Uterus (tissue), 4 donors: Measurements from ENCODE around the gene ERMARD. TPM values are rescaled to one million over a fixed set of nuclear protein-coding genes. Genes with fewer than 3 reads are reported as not detected.

ENCODE experiments used
- DNase-seq, 2 donors: peaks; one replicate each; pipeline ENCODE4 v3.0.0-alpha.2; 2019 to 2020
- H3K27ac ChIP-seq, 2 donors: fragments of 200-600 bp; sonication (generic); 1 replicate in 1 of 2; 2 replicates in 1 of 2; pipeline ENCODE4 v1.5.1; 2016 to 2018
- H3K27me3 ChIP-seq, 2 donors: fragments of 200-600 bp; sonication (generic); one replicate each; pipeline ENCODE4 v1.5.1; 2018 to 2019; ENCODE audit warnings: control low read depth in 1 of 2
- H3K36me3 ChIP-seq, 2 donors: fragments of 200-600 bp; sonication (generic); one replicate each; pipeline ENCODE4 v1.5.1; 2019; ENCODE audit warnings: control low read depth in 1 of 2
- H3K4me1 ChIP-seq, 2 donors: fragments of 200-600 bp; sonication (generic); one replicate each; pipeline ENCODE4 v1.5.1; 2018 to 2019; ENCODE audit warnings: control low read depth in 1 of 2
- H3K4me3 ChIP-seq, 2 donors: fragments of 200-600 bp; sonication (generic); 1 replicate in 1 of 2; 2 replicates in 1 of 2; pipeline ENCODE4 v1.5.1; 2018 to 2019; ENCODE audit warnings: mild to moderate bottlenecking in 1 of 2
- H3K9me3 ChIP-seq, 2 donors: fragments of 200-600 bp; sonication (generic); one replicate each; pipeline ENCODE4 v1.5.1; 2019; ENCODE audit warnings: control low read depth in 1 of 2
- POLR2A ChIP-seq, 2 donors: fragments of 450-650 bp; IDR thresholded peaks; one replicate each; pipeline ENCODE4 v1.6.1; 2016; ENCODE audit warnings: antibody characterized with exemption in 2 of 2, mild to moderate bottlenecking in 1 of 2, moderate library complexity in 1 of 2
- intact Hi-C: fragments of 100-400 bp; cut with DNase I; formaldehyde crosslinking; loops from one replicate; pipeline ENCODE4 v1.15.1; 2023; ENCODE audit warnings: low total_unique reads
- total RNA-seq, 4 donors: library from RNA; depleted of rRNA in 3 of 4; stranded (reverse); fragments of >200 nt in 3 of 4; gene quantifications; one replicate each; pipeline versions ENCODE4 v1.1.0 to v1.2.4, GENCODE V29; 2014 to 2023
- TF ChIP-seq, protein P1 (sequence below), 4 experiments: fragments of 200-600 bp in 2 of 4; fragments of 450-650 bp in 2 of 4; sonication (generic) in 2 of 4; IDR thresholded peaks; one replicate each; pipeline ENCODE4 v1.5.1; 2016 to 2019; ENCODE audit warnings: antibody characterized with exemption in 4 of 4, mild to moderate bottlenecking in 2 of 4, moderate library complexity in 1 of 4
- donor health status: DM: yes; HTN: yes; CAD: no.

Gene ERMARD
- total RNA-seq, 4 donors from 2014 or later = 13.5 to 37.1 (median 28.6) TPM

DNA sequence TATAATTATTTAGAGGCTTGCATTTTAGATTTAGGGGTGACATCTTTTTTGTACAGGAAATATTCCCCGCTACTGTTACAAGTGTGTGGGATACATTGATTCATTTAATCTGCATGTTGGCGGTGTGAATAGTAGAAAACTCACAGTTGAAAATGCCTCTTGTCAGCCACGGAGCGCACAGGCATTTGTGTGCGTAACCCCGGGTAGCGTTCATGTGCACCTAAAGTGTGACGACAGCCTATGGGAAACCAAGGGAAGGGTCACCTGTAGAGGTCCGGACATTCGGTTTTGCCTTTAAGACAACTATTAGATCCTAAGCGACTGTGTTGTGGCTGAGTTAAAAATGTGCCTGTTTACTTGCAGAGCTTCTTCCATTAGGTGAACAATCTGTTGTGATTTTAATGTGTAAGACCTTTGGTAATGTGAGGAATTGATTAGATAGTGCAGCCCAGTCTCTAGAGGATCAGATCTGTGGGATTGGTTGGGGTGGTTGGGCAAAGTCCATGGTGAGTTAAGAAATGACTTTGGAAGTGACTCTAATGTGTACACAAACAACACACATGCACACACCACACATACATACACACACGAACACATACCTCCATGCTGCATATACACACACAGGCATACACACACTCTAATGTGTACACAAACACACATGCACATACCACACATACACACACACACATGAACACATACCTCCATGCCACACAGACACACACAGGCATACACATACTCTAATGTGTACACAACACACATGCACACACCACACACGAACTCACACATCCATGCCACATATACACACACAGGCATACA, 15.7 kb downstream of the ERMARD start:
- intact Hi-C loops = no loop called here
- DNase-seq = no peak
- H3K9me3 ChIP-seq = no peaks in the 10 kb centered on the region
- H3K4me3 ChIP-seq = no peak overlapping the region
- TF ChIP-seq, protein P1, sequence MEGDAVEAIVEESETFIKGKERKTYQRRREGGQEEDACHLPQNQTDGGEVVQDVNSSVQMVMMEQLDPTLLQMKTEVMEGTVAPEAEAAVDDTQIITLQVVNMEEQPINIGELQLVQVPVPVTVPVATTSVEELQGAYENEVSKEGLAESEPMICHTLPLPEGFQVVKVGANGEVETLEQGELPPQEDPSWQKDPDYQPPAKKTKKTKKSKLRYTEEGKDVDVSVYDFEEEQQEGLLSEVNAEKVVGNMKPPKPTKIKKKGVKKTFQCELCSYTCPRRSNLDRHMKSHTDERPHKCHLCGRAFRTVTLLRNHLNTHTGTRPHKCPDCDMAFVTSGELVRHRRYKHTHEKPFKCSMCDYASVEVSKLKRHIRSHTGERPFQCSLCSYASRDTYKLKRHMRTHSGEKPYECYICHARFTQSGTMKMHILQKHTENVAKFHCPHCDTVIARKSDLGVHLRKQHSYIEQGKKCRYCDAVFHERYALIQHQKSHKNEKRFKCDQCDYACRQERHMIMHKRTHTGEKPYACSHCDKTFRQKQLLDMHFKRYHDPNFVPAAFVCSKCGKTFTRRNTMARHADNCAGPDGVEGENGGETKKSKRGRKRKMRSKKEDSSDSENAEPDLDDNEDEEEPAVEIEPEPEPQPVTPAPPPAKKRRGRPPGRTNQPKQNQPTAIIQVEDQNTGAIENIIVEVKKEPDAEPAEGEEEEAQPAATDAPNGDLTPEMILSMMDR (IDR thresholded peaks at IDR 0.05) = no peak
- TF ChIP-seq POLR2A (IDR thresholded peaks at IDR 0.05) = no peak
- no peaks in the 10 kb centered on the region for H3K4me1 ChIP-seq
- no peaks in the 10 kb centered on the region for H3K27me3 ChIP-seq
- no peaks in the 10 kb centered on the region for H3K36me3 ChIP-seq
- no peak overlapping the region for H3K27ac ChIP-seq

GRCh38 chr6:169774347-169774746, 22.9 kb downstream of the ERMARD start:
- Histone ChIP-seq H3K9me3 (no peaks in the 10 kb centered on the region), H3K4me1 (no peaks in the 10 kb centered on the region), H3K4me3 (no peak overlapping the region), H3K36me3 (no peaks in the 10 kb centered on the region), H3K27me3 (no peaks in the 10 kb centered on the region), H3K27ac (no peak overlapping the region)
- no peak for TF ChIP-seq POLR2A (IDR thresholded peaks at IDR 0.05)
- TF ChIP-seq, protein P1 (IDR thresholded peaks at IDR 0.05) = no peak
- intact Hi-C loops = no loop called here
- DNase-seq = no peak

DNA sequence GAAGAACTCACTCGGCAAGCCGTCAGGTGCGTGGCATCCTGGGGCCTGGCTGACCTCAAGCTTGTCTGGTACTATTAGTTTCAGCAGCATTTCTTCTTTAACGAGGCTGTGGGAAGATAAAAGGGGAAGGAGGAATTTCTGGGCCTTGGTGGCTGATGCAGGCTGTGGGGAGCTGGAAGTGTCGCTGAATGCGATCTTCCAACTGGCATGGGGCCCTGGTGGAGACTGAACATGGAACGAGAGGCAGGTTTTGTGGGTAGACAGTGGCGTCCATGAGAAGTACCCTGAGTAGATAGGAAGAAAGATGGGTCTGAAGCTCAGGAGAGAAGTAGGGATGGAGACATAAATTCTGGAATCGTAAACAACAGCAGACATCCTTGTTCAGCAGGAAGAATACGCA, 23.9 kb downstream of the ERMARD start:
- no peaks in the 10 kb centered on the region for H3K4me1 ChIP-seq
- no peaks in the 10 kb centered on the region for H3K36me3 ChIP-seq

GRCh38 chr6:169776379-169776778, 25.0 kb downstream of the ERMARD start:
- Histone ChIP-seq H3K27ac (no peak overlapping the region), H3K27me3 (no peaks in the 10 kb centered on the region), H3K36me3 (no peaks in the 10 kb centered on the region), H3K4me1 (no peaks in the 10 kb centered on the region), H3K9me3 (no peaks in the 10 kb centered on the region), H3K4me3 (no peak overlapping the region)
- no peak for DNase-seq
- intact Hi-C loops = no loop called here
- TF ChIP-seq POLR2A (IDR thresholded peaks at IDR 0.05) = no peak
- TF ChIP-seq, protein P1 (IDR thresholded peaks at IDR 0.05) = no peak

More for the DNA sequence above, 23.9 kb downstream of the ERMARD start:
- Histone ChIP-seq H3K27me3 (no peaks in the 10 kb centered on the region), H3K9me3 (no peaks in the 10 kb centered on the region), H3K4me3 (no peak overlapping the region), H3K27ac (no peak overlapping the region)
- no peak for TF ChIP-seq POLR2A (IDR thresholded peaks at IDR 0.05)
- TF ChIP-seq, protein P1 (IDR thresholded peaks at IDR 0.05) = no peak
- intact Hi-C loops = no loop called here
- DNase-seq = no peak

DNA sequence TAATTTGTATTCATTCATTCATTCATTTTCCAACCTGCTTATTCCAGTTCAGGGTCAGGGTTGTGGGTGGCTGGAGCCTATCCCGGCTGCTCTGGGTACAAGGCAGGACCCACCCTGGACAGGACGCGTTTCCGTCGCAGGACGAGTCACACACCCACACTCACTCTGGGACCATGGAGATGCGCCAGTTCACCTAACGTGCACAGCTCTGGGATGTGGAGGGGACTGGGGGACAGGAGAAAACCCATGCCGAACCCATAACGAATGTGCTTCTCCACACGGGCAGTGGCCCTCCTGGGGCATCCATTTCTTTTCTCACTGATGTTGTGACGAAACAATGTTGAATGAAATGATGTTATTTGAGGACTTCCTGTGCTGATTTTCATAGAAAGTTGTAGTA, 26.5 kb downstream of the ERMARD start:
- DNase-seq = no peak
- intact Hi-C loops = no loop called here
- Histone ChIP-seq H3K9me3 (no peaks in the 10 kb centered on the region), H3K27me3 (no peaks in the 10 kb centered on the region), H3K36me3 (no peaks in the 10 kb centered on the region), H3K4me1 (no peaks in the 10 kb centered on the region), H3K27ac (no peak overlapping the region), H3K4me3 (no peak overlapping the region)
- TF ChIP-seq, protein P1 (IDR thresholded peaks at IDR 0.05) = no peak
- TF ChIP-seq POLR2A (IDR thresholded peaks at IDR 0.05) = no peak
